Measurements from ENCODE around the gene CRYBB1.

CRYBB1 gene

GRCh38 chr22:26631282-26631681 is 13.5 kb upstream of the CRYBB1 start:
- no peaks in the 10 kb centered on the region for H4K20me1 ChIP-seq (ENCODE audit: insufficient read depth, low read length)
- no peaks in the 10 kb centered on the region for H3K79me2 ChIP-seq (ENCODE audit: low read length)
- TF ChIP-seq EZH2phosphoT487 (IDR thresholded peaks at IDR 0.05; ENCODE audit: low read length) (no peak), EZH2 (optimal IDR thresholded peaks at IDR 0.05; ENCODE audit: low read depth, low read length) (no peak)
- TF ChIP-seq, protein P1, sequence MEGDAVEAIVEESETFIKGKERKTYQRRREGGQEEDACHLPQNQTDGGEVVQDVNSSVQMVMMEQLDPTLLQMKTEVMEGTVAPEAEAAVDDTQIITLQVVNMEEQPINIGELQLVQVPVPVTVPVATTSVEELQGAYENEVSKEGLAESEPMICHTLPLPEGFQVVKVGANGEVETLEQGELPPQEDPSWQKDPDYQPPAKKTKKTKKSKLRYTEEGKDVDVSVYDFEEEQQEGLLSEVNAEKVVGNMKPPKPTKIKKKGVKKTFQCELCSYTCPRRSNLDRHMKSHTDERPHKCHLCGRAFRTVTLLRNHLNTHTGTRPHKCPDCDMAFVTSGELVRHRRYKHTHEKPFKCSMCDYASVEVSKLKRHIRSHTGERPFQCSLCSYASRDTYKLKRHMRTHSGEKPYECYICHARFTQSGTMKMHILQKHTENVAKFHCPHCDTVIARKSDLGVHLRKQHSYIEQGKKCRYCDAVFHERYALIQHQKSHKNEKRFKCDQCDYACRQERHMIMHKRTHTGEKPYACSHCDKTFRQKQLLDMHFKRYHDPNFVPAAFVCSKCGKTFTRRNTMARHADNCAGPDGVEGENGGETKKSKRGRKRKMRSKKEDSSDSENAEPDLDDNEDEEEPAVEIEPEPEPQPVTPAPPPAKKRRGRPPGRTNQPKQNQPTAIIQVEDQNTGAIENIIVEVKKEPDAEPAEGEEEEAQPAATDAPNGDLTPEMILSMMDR (IDR thresholded peaks at IDR 0.05; ENCODE audit: low read length), result no peak
- H3K36me3 ChIP-seq (replicated peaks; ENCODE audit: insufficient read depth, low read length), result no peaks in the 10 kb centered on the region
- peaks cover 19% of the 10 kb centered on the region; the same call in 1 of the 2 replicates for H3K4me1 ChIP-seq (ENCODE audit: low read length)
- no peak overlapping the region for H3K4me3 ChIP-seq (ENCODE audit: low read length)
- H3K4me2 ChIP-seq (ENCODE audit: low read depth, low read length), result no peak overlapping the region
- H3K9me2 ChIP-seq (replicated peaks; ENCODE audit: insufficient read depth, low read length), result no peaks in the 10 kb centered on the region
- 0 out of 2 replicates have a peak, but pooled peaks cover 7% of the 10 kb centered on the region for H3F3A ChIP-seq (ENCODE audit: insufficient read depth, low read length)
- H3K9ac ChIP-seq (ENCODE audit: low read length), result no peak overlapping the region
- no peaks in the 10 kb centered on the region for H3K27me3 ChIP-seq (replicated peaks; ENCODE audit: insufficient read depth, low read length)
- H3K9me3 ChIP-seq (replicated peaks; ENCODE audit: insufficient read depth, low read length), result no peaks in the 10 kb centered on the region
- no peak for DNase-seq
- no peak overlapping the region for H3K27ac ChIP-seq (ENCODE audit: low read length)
- no peak overlapping the region for H2AFZ ChIP-seq (ENCODE audit: low read length)

- H3K79me2 ChIP-seq (ENCODE audit: low read length), result no peaks in the 10 kb centered on the region
- H3F3A ChIP-seq (ENCODE audit: insufficient read depth, low read length), result 0 out of 2 replicates have a peak, but pooled peaks cover 7% of the 10 kb centered on the region
- H3K9me2 ChIP-seq (replicated peaks; ENCODE audit: insufficient read depth, low read length), result no peaks in the 10 kb centered on the region
- no peaks in the 10 kb centered on the region for H3K36me3 ChIP-seq (replicated peaks; ENCODE audit: insufficient read depth, low read length)
- H3K9me3 ChIP-seq (replicated peaks; ENCODE audit: insufficient read depth, low read length), result no peaks in the 10 kb centered on the region
- H3K9ac ChIP-seq (ENCODE audit: low read length), result no peak overlapping the region
- DNase-seq, result no peak
- no peaks in the 10 kb centered on the region for H4K20me1 ChIP-seq (ENCODE audit: insufficient read depth, low read length)
- no peaks in the 10 kb centered on the region for H3K27me3 ChIP-seq (replicated peaks; ENCODE audit: insufficient read depth, low read length)
- TF ChIP-seq EZH2phosphoT487 (IDR thresholded peaks at IDR 0.05; ENCODE audit: low read length) (no peak), EZH2 (optimal IDR thresholded peaks at IDR 0.05; ENCODE audit: low read depth, low read length) (no peak)
- TF ChIP-seq, protein P1 (IDR thresholded peaks at IDR 0.05; ENCODE audit: low read length), result no peak
- H3K27ac ChIP-seq (ENCODE audit: low read length), result no peak overlapping the region
- peaks cover 19% of the 10 kb centered on the region; the same call in 1 of the 2 replicates for H3K4me1 ChIP-seq (ENCODE audit: low read length)
- H2AFZ ChIP-seq (ENCODE audit: low read length), result no peak overlapping the region
- H3K4me2 ChIP-seq (ENCODE audit: low read depth, low read length), result no peak overlapping the region
- no peak overlapping the region for H3K4me3 ChIP-seq (ENCODE audit: low read length)
Observed at GRCh38 chr22:26629988-26630761, 12.3 kb upstream of the CRYBB1 start.

DNA sequence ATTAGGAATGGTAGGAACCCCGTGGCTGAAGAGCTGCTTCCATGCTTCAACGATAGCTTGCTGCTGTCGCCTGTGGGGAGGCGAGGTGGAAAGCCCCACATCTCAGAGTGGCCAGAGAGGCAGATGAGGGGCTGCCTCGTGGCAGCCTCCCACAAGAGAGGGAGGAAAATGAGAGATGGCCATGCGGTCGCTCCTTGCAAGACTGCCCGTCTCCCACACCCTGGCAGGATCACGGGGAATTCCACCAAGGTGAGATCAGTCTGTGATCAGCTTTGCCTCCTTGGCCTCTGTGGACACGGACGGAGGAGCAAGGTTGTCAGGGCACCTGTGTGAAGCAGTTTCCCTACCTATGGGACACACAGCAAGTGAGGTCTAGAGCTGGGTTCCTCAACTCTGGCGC is 7.0 kb upstream of the CRYBB1 start:
- no peaks in the 10 kb centered on the region for H3K27me3 ChIP-seq (replicated peaks; ENCODE audit: insufficient read depth, low read length)
- TF ChIP-seq EZH2phosphoT487 (IDR thresholded peaks at IDR 0.05; ENCODE audit: low read length) (no peak), EZH2 (optimal IDR thresholded peaks at IDR 0.05; ENCODE audit: low read depth, low read length) (no peak)
- TF ChIP-seq, protein P1 (IDR thresholded peaks at IDR 0.05; ENCODE audit: low read length), result no peak

More for the DNA sequence above, 7.0 kb upstream of the CRYBB1 start:
- Histone ChIP-seq H3K9me3 (replicated peaks; ENCODE audit: insufficient read depth, low read length) (no peaks in the 10 kb centered on the region), H3K79me2 (ENCODE audit: low read length) (no peaks in the 10 kb centered on the region), H3K36me3 (replicated peaks; ENCODE audit: insufficient read depth, low read length) (no peaks in the 10 kb centered on the region), H3K4me1 (ENCODE audit: low read length) (peaks cover 12% of the 10 kb centered on the region; the same call in 1 of the 2 replicates), H3K9ac (ENCODE audit: low read length) (no peak overlapping the region), H3K27ac (ENCODE audit: low read length) (no peak overlapping the region), H3F3A (ENCODE audit: insufficient read depth, low read length) (0 out of 2 replicates have a peak, but pooled peaks cover 7% of the 10 kb centered on the region), H4K20me1 (ENCODE audit: insufficient read depth, low read length) (no peaks in the 10 kb centered on the region), H2AFZ (ENCODE audit: low read length) (no peak overlapping the region), H3K4me2 (ENCODE audit: low read depth, low read length) (no peak overlapping the region), H3K9me2 (replicated peaks; ENCODE audit: insufficient read depth, low read length) (no peaks in the 10 kb centered on the region), H3K4me3 (ENCODE audit: low read length) (no peak overlapping the region)
- no peak for DNase-seq

Data from MM.1S (cell line).